ENCODE results near the gene SFTPB. TPM values are rescaled to one million over a fixed set of nuclear protein-coding genes. Genes with fewer than 3 reads are reported as not detected.

SFTPB gene
- total RNA-seq, 3 donors from 2014 or later, result 1.3 to 2.2 TPM; not detected in 1

DNA sequence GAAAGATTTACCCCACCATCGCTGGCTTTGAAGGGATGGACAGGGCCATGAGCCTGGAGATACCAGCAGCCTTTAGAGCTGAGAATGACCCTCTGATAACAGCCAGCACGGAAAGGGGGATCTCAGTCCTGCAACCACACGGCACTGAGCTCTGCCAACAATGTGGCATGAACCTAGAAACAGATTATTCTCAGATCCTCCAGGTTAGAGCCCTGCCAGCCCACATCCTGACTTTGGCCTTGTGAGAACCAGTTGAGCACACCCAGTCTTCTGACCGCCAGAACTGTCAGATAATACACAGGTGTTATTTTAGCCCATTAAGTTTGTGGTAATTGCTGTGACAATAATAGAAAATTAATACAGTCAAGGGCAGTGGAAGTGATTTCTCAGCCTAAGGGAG lies 16.8 kb upstream of the SFTPB start:
- Histone ChIP-seq H3K36me3 (ENCODE audit: low read depth) (no peaks in the 10 kb centered on the region), H3K4me3 (no peak overlapping the region), H3K4me1 (ENCODE audit: low read depth) (no peaks in the 10 kb centered on the region), H3K9me3 (no peaks in the 10 kb centered on the region)
- TF ChIP-seq, protein P1, sequence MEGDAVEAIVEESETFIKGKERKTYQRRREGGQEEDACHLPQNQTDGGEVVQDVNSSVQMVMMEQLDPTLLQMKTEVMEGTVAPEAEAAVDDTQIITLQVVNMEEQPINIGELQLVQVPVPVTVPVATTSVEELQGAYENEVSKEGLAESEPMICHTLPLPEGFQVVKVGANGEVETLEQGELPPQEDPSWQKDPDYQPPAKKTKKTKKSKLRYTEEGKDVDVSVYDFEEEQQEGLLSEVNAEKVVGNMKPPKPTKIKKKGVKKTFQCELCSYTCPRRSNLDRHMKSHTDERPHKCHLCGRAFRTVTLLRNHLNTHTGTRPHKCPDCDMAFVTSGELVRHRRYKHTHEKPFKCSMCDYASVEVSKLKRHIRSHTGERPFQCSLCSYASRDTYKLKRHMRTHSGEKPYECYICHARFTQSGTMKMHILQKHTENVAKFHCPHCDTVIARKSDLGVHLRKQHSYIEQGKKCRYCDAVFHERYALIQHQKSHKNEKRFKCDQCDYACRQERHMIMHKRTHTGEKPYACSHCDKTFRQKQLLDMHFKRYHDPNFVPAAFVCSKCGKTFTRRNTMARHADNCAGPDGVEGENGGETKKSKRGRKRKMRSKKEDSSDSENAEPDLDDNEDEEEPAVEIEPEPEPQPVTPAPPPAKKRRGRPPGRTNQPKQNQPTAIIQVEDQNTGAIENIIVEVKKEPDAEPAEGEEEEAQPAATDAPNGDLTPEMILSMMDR (IDR thresholded peaks at IDR 0.05), result no peak
- no peak for ATAC-seq
- intact Hi-C loops (cut with DNase I, micrococcal nuclease), result no loop called here
- no peak for DNase-seq

DNA sequence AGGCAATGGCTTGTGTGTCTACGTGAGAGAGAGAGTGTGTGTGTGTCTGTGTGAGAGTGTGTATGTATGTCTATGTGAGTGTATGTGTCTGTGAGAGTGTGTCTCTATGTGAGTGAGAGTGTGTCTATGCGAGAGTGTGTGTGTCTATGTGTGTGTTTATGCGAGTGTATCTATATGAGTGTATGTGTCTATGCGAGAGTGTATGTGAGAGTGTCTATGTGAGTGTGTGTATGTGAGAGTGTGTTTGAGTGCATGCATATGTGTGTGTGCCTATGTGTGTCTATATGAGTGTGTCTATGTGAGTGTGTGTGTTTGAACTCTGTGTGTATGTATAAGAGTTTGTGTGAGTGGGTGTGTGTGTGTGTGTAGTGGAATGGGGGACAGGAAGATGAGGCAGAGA lies 16.4 kb upstream of the SFTPB start:
- TF ChIP-seq, protein P1 (IDR thresholded peaks at IDR 0.05), result no peak

DNA sequence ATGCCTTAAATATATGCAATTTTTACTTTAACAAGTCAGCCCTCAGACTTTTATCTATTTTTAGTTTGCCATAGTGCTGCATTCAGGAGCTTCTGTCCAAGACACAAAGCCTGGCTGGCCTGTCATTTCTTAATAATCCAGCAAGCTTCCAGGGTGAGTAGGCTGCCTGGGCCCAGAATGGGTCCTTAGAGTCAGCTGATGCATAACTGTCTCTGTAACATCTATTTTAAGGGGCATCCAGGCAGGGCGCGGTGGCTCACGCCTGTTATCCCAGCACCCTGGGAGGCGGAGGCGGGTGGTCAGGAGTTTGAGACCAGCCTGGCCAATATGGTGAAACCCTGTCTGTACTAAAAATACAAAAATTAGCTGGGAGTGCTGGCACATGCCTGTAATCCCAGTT lies 14.4 kb upstream of the SFTPB start:
- Histone ChIP-seq H3K4me3 (no peak overlapping the region), H3K36me3 (ENCODE audit: low read depth) (no peaks in the 10 kb centered on the region), H3K9me3 (no peaks in the 10 kb centered on the region), H3K4me1 (ENCODE audit: low read depth) (no peaks in the 10 kb centered on the region)
- intact Hi-C loops (cut with DNase I, micrococcal nuclease), result no loop called here
- no peak for ATAC-seq
- TF ChIP-seq, protein P1 (IDR thresholded peaks at IDR 0.05), result no peak
- DNase-seq, result no peak

More for the DNA sequence above, 16.4 kb upstream of the SFTPB start:
- Histone ChIP-seq H3K4me1 (ENCODE audit: low read depth) (no peaks in the 10 kb centered on the region), H3K4me3 (no peak overlapping the region), H3K9me3 (no peaks in the 10 kb centered on the region), H3K36me3 (ENCODE audit: low read depth) (no peaks in the 10 kb centered on the region)
- no peak for ATAC-seq
- intact Hi-C loops (cut with DNase I, micrococcal nuclease), result no loop called here
- DNase-seq, result no peak

DNA sequence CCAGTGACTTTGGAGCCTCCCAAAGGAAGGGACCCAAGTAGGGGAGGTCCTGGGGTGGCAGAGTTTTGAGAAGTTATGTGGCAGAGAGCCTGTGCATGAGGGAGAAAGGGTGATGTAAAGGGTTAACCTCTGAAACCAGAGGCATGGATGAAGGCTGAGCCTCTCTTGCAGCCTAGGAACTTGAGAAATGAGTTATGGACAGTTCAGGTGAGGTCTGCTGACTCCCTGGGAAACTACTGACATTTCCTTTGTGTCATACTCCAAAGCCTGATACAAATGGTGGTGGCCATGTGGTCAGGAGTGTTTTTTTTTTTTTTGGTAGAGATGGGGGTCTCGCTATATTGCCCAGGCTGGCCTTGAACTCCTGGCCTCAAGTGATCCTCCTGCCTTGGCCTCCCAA lies 13.8 kb upstream of the SFTPB start:
- TF ChIP-seq, protein P1 (IDR thresholded peaks at IDR 0.05), result no peak
- no peaks in the 10 kb centered on the region for H3K4me1 ChIP-seq (ENCODE audit: low read depth)
- no peak for DNase-seq
- no peak for ATAC-seq
- H3K36me3 ChIP-seq (ENCODE audit: low read depth), result no peaks in the 10 kb centered on the region
- H3K4me3 ChIP-seq, result no peak overlapping the region
- H3K9me3 ChIP-seq, result no peaks in the 10 kb centered on the region
- intact Hi-C loops (cut with DNase I, micrococcal nuclease), result no loop called here

DNA sequence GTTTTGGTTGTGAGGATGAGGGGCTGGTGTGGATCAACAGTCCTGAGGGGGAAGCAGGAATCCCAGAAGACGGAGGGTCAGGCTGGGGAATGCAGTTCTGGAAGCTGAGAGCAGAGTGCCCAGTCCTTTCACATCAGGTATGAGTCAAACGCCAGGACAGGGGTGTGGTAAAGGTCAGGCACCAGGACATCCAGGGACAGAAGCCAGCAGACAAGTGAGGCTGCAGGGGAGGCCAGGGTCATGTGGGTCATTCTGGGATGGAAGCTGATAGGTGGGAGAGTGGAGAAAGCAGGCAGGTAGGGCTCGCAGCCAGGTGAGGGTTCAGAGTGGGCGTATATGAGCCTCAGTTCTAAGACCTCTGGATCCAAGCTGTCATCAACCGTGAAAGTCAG lies 13.4 kb upstream of the SFTPB start:
- no peaks in the 10 kb centered on the region for H3K4me1 ChIP-seq (ENCODE audit: low read depth)
- H3K9me3 ChIP-seq, result no peaks in the 10 kb centered on the region
- intact Hi-C loops (cut with DNase I, micrococcal nuclease), result no loop called here
- no peak overlapping the region for H3K4me3 ChIP-seq
- no peaks in the 10 kb centered on the region for H3K36me3 ChIP-seq (ENCODE audit: low read depth)
- DNase-seq, result no peak
- ATAC-seq, result no peak
- TF ChIP-seq, protein P1 (IDR thresholded peaks at IDR 0.05), result no peak

DNA sequence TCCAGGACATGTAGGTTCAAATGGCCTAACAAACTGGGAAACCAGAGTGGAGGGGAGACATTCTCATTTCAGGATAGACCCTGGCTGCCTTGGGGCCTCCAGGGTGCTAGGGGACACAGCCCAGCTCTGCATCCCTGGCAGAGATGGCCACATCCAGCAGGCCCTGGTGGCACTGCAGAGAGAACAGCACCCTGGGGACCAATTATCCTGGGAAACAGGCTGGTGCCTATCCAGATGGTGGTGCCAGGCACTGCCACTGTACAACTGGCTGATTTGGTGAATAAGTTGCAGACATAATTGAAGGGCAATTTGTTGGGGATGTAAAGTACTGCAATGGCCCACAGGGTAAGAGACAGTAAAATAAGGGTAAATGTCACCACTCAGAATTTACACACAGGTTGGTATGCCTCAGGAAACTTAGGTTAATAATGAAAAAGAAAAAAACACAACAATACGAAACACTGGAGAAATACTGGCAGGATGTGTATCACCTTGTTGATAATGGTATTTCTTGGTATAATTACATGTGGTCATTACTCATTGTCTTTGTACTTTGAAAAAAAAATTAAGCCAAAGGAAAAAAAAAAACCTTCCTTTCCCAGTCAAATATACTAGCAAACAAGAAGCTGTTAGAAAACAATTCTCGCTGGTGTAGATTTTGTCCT lies 12.8 kb upstream of the SFTPB start:
- DNase-seq (no peak), ATAC-seq (no peak)
- intact Hi-C loops (cut with DNase I, micrococcal nuclease), result no loop called here
- H3K36me3 ChIP-seq (ENCODE audit: low read depth), result no peaks in the 10 kb centered on the region
- no peaks in the 10 kb centered on the region for H3K9me3 ChIP-seq
- no peaks in the 10 kb centered on the region for H3K4me1 ChIP-seq (ENCODE audit: low read depth)
- H3K4me3 ChIP-seq, result no peak overlapping the region
- TF ChIP-seq, protein P1 (IDR thresholded peaks at IDR 0.05), result no peak
